Aorta (tissue), 5 donors: Measurements from ENCODE around the gene TBC1D4. TPM values are rescaled to one million over a fixed set of nuclear protein-coding genes. Genes with fewer than 3 reads are reported as not detected.
A peak's percentile ranks its signal among the peaks of the same experiment; 100 is the strongest.

Source experiments
- ATAC-seq: fragments of 200-7000 bp; cut with Tn5 transposase; one replicate; pipeline ENCODE4 v1.9.1; 2022; ENCODE audit warnings: moderate library complexity; ENCODE audit not compliant: low FRiP score
- DNase-seq, 2 donors: peaks; one replicate each; pipeline ENCODE4 v3.0.0-alpha.2; 2020
- H3K27ac ChIP-seq, 2 donors: one replicate each; pipeline ENCODE4 v1.5.1; 2013; ENCODE audit warnings: low read length in 2 of 2, mild to moderate bottlenecking in 2 of 2, moderate library complexity in 2 of 2, control low read depth in 1 of 2, inconsistent platforms in 1 of 2, low read depth in 1 of 2
- H3K27me3 ChIP-seq, 2 donors: one replicate each; pipeline ENCODE4 v1.6.1; 2013; ENCODE audit warnings: control low read depth in 1 of 2, low read length in 1 of 2, mild to moderate bottlenecking in 1 of 2, moderate library complexity in 1 of 2; ENCODE audit not compliant: insufficient read depth in 2 of 2, control insufficient read depth in 1 of 2
- H3K36me3 ChIP-seq, 2 donors: one replicate each; pipeline ENCODE4 v1.6.1; 2013; ENCODE audit warnings: control low read depth in 1 of 2, low read length in 1 of 2, mild to moderate bottlenecking in 1 of 2; ENCODE audit not compliant: insufficient read depth in 2 of 2, control insufficient read depth in 1 of 2
- H3K4me1 ChIP-seq, 2 donors: one replicate each; pipeline ENCODE4 v1.6.1; 2013; ENCODE audit warnings: low read length in 2 of 2, control low read depth in 1 of 2, mild to moderate bottlenecking in 1 of 2, moderate library complexity in 1 of 2; ENCODE audit not compliant: insufficient read depth in 2 of 2, control insufficient read depth in 1 of 2
- H3K4me3 ChIP-seq, 2 donors: one replicate each; pipeline ENCODE4 v1.5.1; 2013; ENCODE audit warnings: low read length in 2 of 2, control low read depth in 1 of 2, mild to moderate bottlenecking in 1 of 2
- H3K9me3 ChIP-seq: one replicate; pipeline ENCODE4 v1.6.1; 2013; ENCODE audit warnings: mild to moderate bottlenecking, low read length; ENCODE audit not compliant: control insufficient read depth
- WGBS, 2 donors: extraction: QIAGEN DNeasy Blood & Tissue Kit; methylation state at CpG; one replicate each; pipeline ENCODE4 v1.1.7; 2013; 5-methylcytosine and 5-hydroxymethylcytosine counted together
- intact Hi-C, 2 donors: fragments of 100-400 bp; cut with DNase I; formaldehyde crosslinking; loops; one replicate each; pipeline versions ENCODE4 v1.14.2 to v1.15.0; 2022
- polyA plus RNA-seq, 2 donors: library from polyadenylated mRNA; stranded (reverse); fragments of 200-250 nt; gene quantifications; one replicate each; pipeline ENCODE4 v1.2.3, GENCODE V29; 2013
- total RNA-seq, 2 donors: library from RNA; stranded (reverse); fragmentation: NEBNext Ultra II Directional; extraction: Animal tissue kit (Norgen Biotek cat#: 25700); gene quantifications; one replicate each; pipeline ENCODE4 v1.2.1, GENCODE V29; 2021
- donor health status: healthy with polysubstance abuse.
- donor health status: Bipolar disorder and iron deficiency.
- donor health status: DM: no; HTN: no; CAD: no.
- donor health status: DM: no; HTN: no; CAD: no.
- donor health status: DM: yes; HTN: yes; CAD: no.

TBC1D4 gene
- total and polyA plus RNA-seq, 4 donors, result 1.4 to 16.3 (median 6.2) TPM

- Histone ChIP-seq H3K9me3 (no peaks in the 10 kb centered on the region), H3K4me3 (no peak overlapping the region), H3K4me1 (no peaks in the 10 kb centered on the region), H3K36me3 (no peaks in the 10 kb centered on the region), H3K27me3 (no peaks in the 10 kb centered on the region), H3K27ac (no peak overlapping the region)
- 91 to 94% methylated on average over 3 of the region's 3 CpGs for WGBS, 2 donors
- intact Hi-C loops, result no loop called here
- no peak for ATAC-seq
- no peak for DNase-seq
These were observed 63.7 kb downstream of the TBC1D4 start for GRCh38 chr13:75418186-75418843.

DNA sequence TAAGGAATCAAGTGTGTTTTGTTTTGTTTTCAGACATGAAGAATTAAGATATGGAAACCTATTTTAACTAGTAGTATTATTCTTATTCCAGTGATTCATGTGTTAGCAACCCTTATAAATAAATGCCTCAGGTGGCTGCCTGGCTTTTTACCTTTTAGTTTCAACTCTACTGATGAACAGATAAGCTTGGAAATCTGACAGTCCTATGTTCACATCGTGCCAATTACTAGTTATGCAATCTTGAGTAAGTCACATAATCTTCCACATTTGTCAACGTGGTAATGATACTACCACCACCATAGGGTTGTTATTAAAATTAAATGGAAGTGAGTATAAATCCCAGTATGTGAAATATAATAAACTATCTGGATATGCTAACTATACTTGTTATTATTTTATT, 64.3 kb downstream of the TBC1D4 start:
- no peak overlapping the region for H3K4me3 ChIP-seq
- DNase-seq, result no peak
- H3K27me3 ChIP-seq, result no peaks in the 10 kb centered on the region
- intact Hi-C loops, result no loop called here
- no peaks in the 10 kb centered on the region for H3K4me1 ChIP-seq
- no peaks in the 10 kb centered on the region for H3K9me3 ChIP-seq
- no peak for ATAC-seq
- no peaks in the 10 kb centered on the region for H3K36me3 ChIP-seq
- 71 to 79% methylated on average over 2 of the region's 2 CpGs for WGBS, 2 donors
- H3K27ac ChIP-seq, result no peak overlapping the region

DNA sequence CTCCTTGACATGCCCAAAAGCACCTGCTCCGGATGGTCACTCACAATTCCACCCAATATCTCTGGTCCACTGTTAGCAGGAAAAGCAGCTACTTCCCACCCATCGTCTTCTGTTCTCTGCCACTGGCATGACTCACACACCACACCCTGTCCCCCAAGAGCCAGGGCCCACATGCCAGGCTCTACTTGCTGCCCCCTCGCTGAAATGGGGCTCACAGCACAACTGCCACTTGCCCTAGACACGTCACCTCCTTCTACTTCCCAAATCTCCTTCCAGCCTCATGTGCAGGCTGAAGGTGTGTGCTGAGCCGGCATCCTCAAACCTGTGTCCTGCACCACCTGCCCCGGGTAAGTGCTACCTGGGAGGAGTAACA, 65.0 kb downstream of the TBC1D4 start:
- Histone ChIP-seq H3K36me3 (no peaks in the 10 kb centered on the region), H3K4me3 (no peak overlapping the region), H3K27ac (no peak overlapping the region), H3K27me3 (no peaks in the 10 kb centered on the region), H3K4me1 (no peaks in the 10 kb centered on the region), H3K9me3 (no peaks in the 10 kb centered on the region)
- DNase-seq (no peak), ATAC-seq (no peak)
- 91 to 95% methylated on average over 6 of the region's 6 CpGs for WGBS, 2 donors
- intact Hi-C loops, result no loop called here

- no peaks in the 10 kb centered on the region for H3K27me3 ChIP-seq
- ATAC-seq, result no peak
- 44% methylated on average over 6 of the region's 6 CpGs for WGBS, 2 donors
- H3K36me3 ChIP-seq, result no peaks in the 10 kb centered on the region
- no peaks in the 10 kb centered on the region for H3K9me3 ChIP-seq
- intact Hi-C loops, result no loop called here
- no peak for DNase-seq
- no peak overlapping the region for H3K4me3 ChIP-seq
- no peaks in the 10 kb centered on the region for H3K4me1 ChIP-seq
- no peak overlapping the region for H3K27ac ChIP-seq
These were observed 65.5 kb downstream of the TBC1D4 start for GRCh38 chr13:75416327-75417011.

GRCh38 chr13:75415694-75416093, 66.3 kb downstream of the TBC1D4 start:
- 89% methylated on average over 1 of the region's 1 CpG for WGBS, 2 donors
- ATAC-seq (peak; percentile 69), DNase-seq (no peak)
- no peaks in the 10 kb centered on the region for H3K4me1 ChIP-seq
- no peak overlapping the region for H3K27ac ChIP-seq
- H3K27me3 ChIP-seq, result no peaks in the 10 kb centered on the region
- H3K4me3 ChIP-seq, result no peak overlapping the region
- H3K36me3 ChIP-seq, result no peaks in the 10 kb centered on the region
- intact Hi-C loops, result no loop called here
- no peaks in the 10 kb centered on the region for H3K9me3 ChIP-seq

DNA sequence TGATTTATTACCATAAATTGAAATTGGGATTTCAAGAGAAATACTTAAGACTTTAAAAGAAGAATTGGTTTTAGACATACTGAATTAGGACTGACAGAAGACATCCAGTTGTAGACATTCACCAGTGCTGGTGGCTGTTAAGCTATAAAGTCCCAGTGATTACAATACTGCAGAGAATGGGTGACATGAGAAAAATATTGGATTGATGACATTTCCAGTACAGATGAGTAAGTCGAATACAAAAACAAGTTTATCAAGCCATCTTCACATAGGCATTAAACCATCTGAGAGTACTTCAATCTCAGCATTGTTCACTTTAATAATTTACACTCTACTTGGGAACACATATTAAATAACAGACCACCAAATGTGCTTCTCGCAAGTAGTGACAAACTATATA, 66.8 kb downstream of the TBC1D4 start:
- DNase-seq (no peak), ATAC-seq (peak; percentile 3)
- Histone ChIP-seq H3K9me3 (no peaks in the 10 kb centered on the region), H3K36me3 (no peaks in the 10 kb centered on the region), H3K27ac (no peak overlapping the region), H3K27me3 (no peaks in the 10 kb centered on the region), H3K4me3 (no peak overlapping the region), H3K4me1 (no peaks in the 10 kb centered on the region)
- WGBS, 2 donors, result 81 to 88% methylated on average over 2 of the region's 2 CpGs
- intact Hi-C loops, result no loop called here

GRCh38 chr13:75414036-75414827, 67.7 kb downstream of the TBC1D4 start:
- no peaks in the 10 kb centered on the region for H3K36me3 ChIP-seq
- ATAC-seq (no peak), DNase-seq (no peak)
- no peak overlapping the region for H3K27ac ChIP-seq
- no peaks in the 10 kb centered on the region for H3K4me1 ChIP-seq
- no peaks in the 10 kb centered on the region for H3K9me3 ChIP-seq
- 96 to 97% methylated on average over 2 of the region's 2 CpGs for WGBS, 2 donors
- intact Hi-C loops, result no loop called here
- no peaks in the 10 kb centered on the region for H3K27me3 ChIP-seq
- H3K4me3 ChIP-seq, result no peak overlapping the region

DNA sequence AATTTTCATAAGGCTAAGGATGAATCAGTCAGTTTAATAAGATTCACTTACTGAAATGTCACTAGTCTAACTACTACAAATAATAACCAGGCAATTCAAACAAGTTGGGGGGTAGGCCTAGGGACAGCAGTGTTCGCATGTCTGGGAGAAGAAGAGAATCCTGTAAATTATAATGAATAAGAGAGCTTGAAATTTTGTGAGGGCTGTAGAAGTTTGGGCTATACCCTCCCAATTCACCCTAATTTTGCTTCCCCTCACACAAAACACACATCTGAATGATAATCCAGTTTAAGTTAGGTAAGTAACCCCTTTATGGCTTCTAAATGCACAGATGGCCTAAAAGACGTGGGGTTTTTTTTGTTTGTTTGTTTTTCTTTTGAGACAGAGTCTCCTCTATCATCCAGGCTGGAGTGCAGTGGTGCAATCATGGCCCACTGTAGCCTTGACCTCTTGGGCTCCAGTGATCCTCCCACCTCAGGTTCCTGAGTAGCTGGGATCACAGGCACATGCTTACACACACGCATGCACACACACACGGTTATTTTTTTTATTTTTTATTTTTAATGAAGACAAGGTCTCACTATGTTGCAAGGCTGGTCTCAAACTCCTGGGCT, 69.9 kb downstream of the TBC1D4 start:
- Histone ChIP-seq H3K4me3 (no peak overlapping the region), H3K36me3 (no peaks in the 10 kb centered on the region), H3K4me1 (no peaks in the 10 kb centered on the region), H3K9me3 (no peaks in the 10 kb centered on the region), H3K27ac (no peak overlapping the region), H3K27me3 (no peaks in the 10 kb centered on the region)
- WGBS, 2 donors, result 86 to 91% methylated on average over 4 of the region's 4 CpGs
- no peak for ATAC-seq
- intact Hi-C loops, result no loop called here
- no peak for DNase-seq
